ENCODE data around the gene SNAPC2.
"Not testable (repeated sequence)": the region's sequence is repeated elsewhere in the genome, so short reads cannot be mapped to it uniquely, and the experiment has no call there.

Gene SNAPC2

GRCh38 chr19:7921967-7922835 is 2.1 kb downstream of the SNAPC2 start:
- DNase-seq (ENCODE audit: low spot score) = no peak

- DNase-seq (ENCODE audit: low spot score) = no peak
These were observed 2.7 kb downstream of the SNAPC2 start for GRCh38 chr19:7922836-7923195.

GRCh38 chr19:7923295-7924191 is 3.4 kb downstream of the SNAPC2 start:
- DNase-seq (ENCODE audit: low spot score) = no peak

- DNase-seq (ENCODE audit: low spot score) = no peak
These were observed 4.1 kb downstream of the SNAPC2 start for GRCh38 chr19:7924241-7924640.

GRCh38 chr19:7924651-7925170 is 4.6 kb downstream of the SNAPC2 start:
- no peak for DNase-seq (ENCODE audit: low spot score)

GRCh38 chr19:7925171-7925851 is 5.2 kb downstream of the SNAPC2 start:
- DNase-seq (ENCODE audit: low spot score) = peak; percentile 92

GRCh38 chr19:7926021-7926726 is 6.0 kb downstream of the SNAPC2 start, which contains the start of gene CTXN1:
CTXN1 (minus strand) TSS chr19:7926135; CDS start chr19:7925538, 597 bp downstream.
- peak; percentile 90 for DNase-seq (ENCODE audit: low spot score)

GRCh38 chr19:7926727-7927604 is 6.8 kb downstream of the SNAPC2 start:
- no peak for DNase-seq (ENCODE audit: low spot score)

- no peak for DNase-seq (ENCODE audit: low spot score)
These were observed 7.6 kb downstream of the SNAPC2 start for GRCh38 chr19:7927605-7928333.

- no peak for DNase-seq (ENCODE audit: low spot score)
These were observed 8.2 kb downstream of the SNAPC2 start for GRCh38 chr19:7928334-7928706.

GRCh38 chr19:7928741-7929701 is 8.9 kb downstream of the SNAPC2 start:
- peak; percentile 83 for DNase-seq (ENCODE audit: low spot score)

- not testable (repeated sequence) for DNase-seq (ENCODE audit: low spot score)
These were observed 9.9 kb downstream of the SNAPC2 start for GRCh38 chr19:7930030-7930429.

GRCh38 chr19:7930765-7931164 is 10.6 kb downstream of the SNAPC2 start:
- no peak for DNase-seq (ENCODE audit: low spot score)

GRCh38 chr19:7931221-7932061 is 11.3 kb downstream of the SNAPC2 start:
- DNase-seq (ENCODE audit: low spot score) = no peak

- DNase-seq (ENCODE audit: low spot score) = no peak
These were observed 12.3 kb downstream of the SNAPC2 start for GRCh38 chr19:7932276-7932929.

GRCh38 chr19:7932930-7933300 is 12.8 kb downstream of the SNAPC2 start:
- no peak for DNase-seq (ENCODE audit: low spot score)

GRCh38 chr19:7933411-7933810 is 13.3 kb downstream of the SNAPC2 start:
- no peak for DNase-seq (ENCODE audit: low spot score)
